Rectal smooth muscle tissue (tissue), 1 donor: ENCODE results near the gene CAMTA1.

ENCODE experiments used
- H3K27ac ChIP-seq: one replicate; pipeline ENCODE4 v1.7.0; 2013; ENCODE audit warnings: low read depth, low read length, inconsistent platforms
- H3K27me3 ChIP-seq: one replicate; pipeline ENCODE4 v1.7.0; 2013; ENCODE audit warnings: low read length; ENCODE audit not compliant: control insufficient read depth, insufficient read depth
- H3K36me3 ChIP-seq: one replicate; pipeline ENCODE4 v1.7.0; 2013; ENCODE audit warnings: low read length; ENCODE audit not compliant: control insufficient read depth, insufficient read depth
- H3K4me1 ChIP-seq: one replicate; pipeline ENCODE4 v1.7.0; 2013; ENCODE audit warnings: low read length; ENCODE audit not compliant: control insufficient read depth, insufficient read depth
- H3K4me3 ChIP-seq: one replicate; pipeline ENCODE4 v1.7.0; 2013; ENCODE audit warnings: low read length
- H3K9ac ChIP-seq: one replicate; pipeline ENCODE4 v1.7.0; 2013; ENCODE audit warnings: low read length

The CAMTA1 gene

DNA sequence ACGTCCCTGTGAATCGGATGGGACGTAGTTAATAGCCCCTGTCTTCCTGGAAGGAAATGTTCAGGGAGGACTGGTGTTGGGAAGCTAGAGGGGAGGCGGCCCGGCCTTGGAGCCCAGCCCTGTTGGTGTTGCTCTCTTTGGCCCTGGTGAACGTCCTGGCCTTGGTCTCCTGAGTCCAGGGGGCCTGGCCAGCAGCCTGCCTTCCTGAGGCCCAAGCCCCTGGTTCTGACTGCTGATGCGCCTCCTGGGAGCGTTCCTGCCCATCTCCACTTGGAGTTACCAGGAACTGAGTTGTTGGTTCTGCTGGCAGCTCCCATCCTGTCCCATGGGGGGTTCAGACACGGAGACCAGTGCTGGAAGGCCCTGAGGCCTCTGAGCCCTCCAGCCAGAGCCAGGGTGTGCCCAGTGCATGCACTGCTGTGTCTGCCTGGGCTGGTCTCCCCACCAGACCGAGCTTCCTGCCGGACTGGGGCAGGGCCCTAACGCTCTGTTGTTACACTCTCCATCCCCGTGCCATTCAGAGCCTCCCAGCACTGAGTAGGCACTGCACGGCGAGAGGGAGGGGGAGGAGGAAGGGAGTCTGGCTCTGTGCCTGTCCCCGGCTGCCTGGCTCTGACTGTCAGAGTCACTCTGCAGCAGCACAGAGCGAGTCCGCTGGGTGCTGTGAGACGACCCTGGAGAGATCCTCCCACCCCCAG, 603.4 kb downstream of the CAMTA1 start:
- Histone ChIP-seq H3K27ac (no peak overlapping the region), H3K9ac (no peak overlapping the region), H3K27me3 (no peaks in the 10 kb centered on the region), H3K4me3 (peak overlapping the region; percentile 11), H3K36me3 (no peaks in the 10 kb centered on the region), H3K4me1 (peaks cover 12% of the 10 kb centered on the region)

DNA sequence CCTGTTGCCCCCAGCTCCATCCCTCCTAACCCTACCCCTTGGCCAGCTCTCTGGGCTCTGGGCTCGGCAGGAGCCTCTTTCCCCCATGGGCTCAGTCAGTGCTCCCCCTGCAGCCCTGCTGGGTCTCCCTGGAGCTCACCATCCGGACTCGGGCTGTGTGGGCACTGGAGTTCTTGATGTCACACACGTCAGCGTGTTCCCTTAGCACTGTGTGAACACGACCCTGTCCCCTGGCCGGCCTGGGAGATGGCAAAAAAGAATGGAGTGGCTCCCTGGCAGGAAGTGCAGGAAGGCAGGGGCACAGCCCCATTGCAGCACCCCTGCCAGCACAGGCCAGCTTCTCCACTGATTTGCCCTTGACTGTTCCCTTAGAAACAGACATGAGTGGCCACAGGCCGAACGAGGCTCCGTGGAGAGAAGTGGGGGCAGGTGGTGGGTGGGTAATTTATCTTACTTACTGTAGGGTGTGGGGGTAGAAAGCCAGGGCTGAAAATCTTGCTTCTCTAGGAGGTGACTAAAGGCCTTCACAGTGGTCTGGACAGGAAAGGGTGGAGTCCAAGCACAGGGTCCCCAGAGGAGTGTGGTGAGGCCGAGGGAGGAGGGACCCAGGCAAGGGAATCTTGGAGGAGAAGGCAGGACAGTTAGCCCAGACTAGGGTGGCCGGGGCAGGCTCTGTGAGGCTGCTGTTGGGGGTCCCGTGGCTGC, 604.1 kb downstream of the CAMTA1 start:
- H3K36me3 ChIP-seq = no peaks in the 10 kb centered on the region
- H3K27ac ChIP-seq = no peak overlapping the region
- no peak overlapping the region for H3K9ac ChIP-seq
- peak overlapping the region; percentile 11 for H3K4me3 ChIP-seq
- peaks cover 12% of the 10 kb centered on the region for H3K4me1 ChIP-seq
- H3K27me3 ChIP-seq = no peaks in the 10 kb centered on the region

DNA sequence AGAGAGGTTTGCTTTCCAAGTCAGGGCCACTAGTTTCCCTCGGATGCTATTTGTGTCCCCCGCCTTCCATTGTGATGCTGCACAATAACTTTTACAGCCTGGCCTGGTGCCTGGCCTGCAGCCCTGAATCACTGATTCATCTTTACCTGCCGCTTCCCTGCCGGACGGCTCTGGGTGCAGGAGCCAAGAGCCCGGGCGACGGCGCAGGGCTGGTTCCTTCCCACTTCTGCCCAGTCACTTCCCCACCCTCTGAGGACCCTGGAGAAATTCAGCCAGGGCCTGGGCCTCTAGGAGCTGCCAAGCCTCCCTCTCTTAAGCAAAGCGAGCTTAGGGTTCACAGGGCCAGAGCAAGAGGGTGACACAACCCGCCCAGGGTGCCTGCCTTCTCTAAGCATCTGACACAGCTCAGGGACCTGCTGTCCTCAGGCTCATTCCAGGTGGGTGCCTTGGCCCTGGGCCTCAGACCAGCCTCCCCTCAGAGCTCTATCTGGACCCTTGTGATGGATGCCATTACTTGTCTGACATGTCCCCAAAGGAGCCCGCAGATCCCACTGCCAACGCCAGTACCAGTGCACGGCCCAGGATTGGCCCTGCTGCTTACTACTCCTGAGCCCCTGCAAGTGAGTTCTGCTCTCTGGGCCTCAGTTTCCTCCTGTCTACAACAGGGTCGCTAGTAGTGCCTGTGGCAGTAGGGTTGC, 604.8 kb downstream of the CAMTA1 start:
- Histone ChIP-seq H3K36me3 (no peaks in the 10 kb centered on the region), H3K9ac (no peak overlapping the region), H3K4me1 (peaks cover 12% of the 10 kb centered on the region), H3K27me3 (no peaks in the 10 kb centered on the region), H3K27ac (no peak overlapping the region), H3K4me3 (no peak overlapping the region)

DNA sequence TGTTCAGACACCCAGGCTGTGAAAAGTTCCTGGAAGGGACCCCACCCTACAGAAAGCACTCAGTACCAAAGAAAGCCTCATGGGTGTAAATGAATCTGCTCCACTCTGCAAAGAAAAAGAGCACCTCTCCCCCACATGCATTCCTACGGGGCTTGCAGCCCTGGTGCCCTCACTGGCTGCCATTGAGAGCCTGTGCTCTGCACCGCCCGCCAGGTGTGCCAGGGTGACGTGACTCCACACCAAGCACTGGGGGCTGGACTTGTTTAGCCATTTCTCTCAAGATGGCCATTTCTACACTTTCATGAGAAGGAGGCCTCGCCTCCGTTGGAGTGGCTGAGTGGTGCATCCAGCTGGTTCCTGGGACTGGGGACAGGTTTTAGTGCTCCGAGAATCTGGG, 605.3 kb downstream of the CAMTA1 start:
- no peak overlapping the region for H3K4me3 ChIP-seq
- H3K4me1 ChIP-seq = peaks cover 12% of the 10 kb centered on the region
- no peaks in the 10 kb centered on the region for H3K27me3 ChIP-seq
- no peak overlapping the region for H3K9ac ChIP-seq
- H3K36me3 ChIP-seq = no peaks in the 10 kb centered on the region
- no peak overlapping the region for H3K27ac ChIP-seq

DNA sequence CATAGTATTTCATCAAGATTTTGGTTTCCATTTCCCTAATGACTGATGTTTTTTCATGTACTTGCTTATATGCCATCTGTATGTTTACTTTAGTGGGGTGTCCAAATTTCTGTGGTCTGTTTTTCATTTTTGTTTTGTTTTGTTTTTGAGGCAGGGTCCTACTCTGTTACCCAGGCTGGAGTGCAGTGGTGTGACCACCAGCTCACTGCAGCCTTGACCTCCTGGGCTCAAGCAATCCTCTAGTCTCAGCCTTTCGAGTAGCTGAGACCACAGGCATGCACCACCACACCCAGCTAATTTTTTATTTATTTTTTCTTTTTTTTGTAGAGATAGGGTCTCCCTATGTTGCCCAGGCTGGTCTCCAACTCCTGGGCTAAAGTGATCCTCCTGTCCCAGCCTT, 607.9 kb downstream of the CAMTA1 start:
- Histone ChIP-seq H3K36me3 (no peaks in the 10 kb centered on the region), H3K4me1 (peaks cover 12% of the 10 kb centered on the region), H3K27me3 (no peaks in the 10 kb centered on the region), H3K4me3 (no peak overlapping the region), H3K9ac (no peak overlapping the region), H3K27ac (no peak overlapping the region)

DNA sequence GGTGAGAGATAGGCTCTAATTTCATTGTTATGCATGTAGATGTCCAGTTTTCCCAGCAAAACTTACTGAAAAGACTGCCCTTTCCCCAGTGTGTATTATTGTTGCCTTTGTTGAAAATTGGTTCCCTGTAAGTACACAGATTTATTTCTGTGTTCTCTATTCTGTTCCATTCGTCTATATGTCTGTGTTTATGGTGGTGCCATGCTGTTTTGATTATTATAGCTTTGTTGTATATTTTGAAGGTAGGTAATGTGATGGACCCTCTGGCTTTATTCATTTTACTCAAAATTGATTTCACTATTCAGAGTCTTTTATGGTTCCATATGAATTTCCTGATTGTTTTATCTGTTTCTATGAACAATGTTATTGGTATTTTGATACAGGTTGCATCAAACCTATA, 610.0 kb downstream of the CAMTA1 start:
- Histone ChIP-seq H3K27ac (no peak overlapping the region), H3K9ac (no peak overlapping the region), H3K4me3 (no peak overlapping the region), H3K27me3 (no peaks in the 10 kb centered on the region), H3K4me1 (no peaks in the 10 kb centered on the region), H3K36me3 (no peaks in the 10 kb centered on the region)

DNA sequence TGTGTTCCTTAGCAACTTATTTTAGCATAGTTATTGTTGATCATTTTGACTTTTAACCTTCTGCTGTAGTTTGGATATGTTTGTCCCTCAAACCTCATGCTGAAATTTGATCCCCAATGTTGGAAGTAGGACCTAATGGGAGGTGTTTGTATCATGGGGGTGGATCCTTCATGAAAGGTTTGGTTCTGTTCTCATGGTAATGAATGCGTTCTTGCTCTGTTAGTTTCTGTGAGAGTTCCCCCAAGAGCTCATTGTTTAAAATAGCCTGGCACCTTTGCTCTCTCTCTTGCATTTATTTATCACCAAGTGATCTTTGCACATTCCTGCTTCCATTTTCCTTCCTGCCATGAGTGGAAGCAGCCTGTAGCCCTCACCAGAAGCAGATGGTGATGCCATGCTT, 613.7 kb downstream of the CAMTA1 start:
- no peaks in the 10 kb centered on the region for H3K4me1 ChIP-seq
- H3K36me3 ChIP-seq = no peaks in the 10 kb centered on the region
- H3K27me3 ChIP-seq = no peaks in the 10 kb centered on the region
- H3K4me3 ChIP-seq = no peak overlapping the region
- no peak overlapping the region for H3K9ac ChIP-seq
- no peak overlapping the region for H3K27ac ChIP-seq

DNA sequence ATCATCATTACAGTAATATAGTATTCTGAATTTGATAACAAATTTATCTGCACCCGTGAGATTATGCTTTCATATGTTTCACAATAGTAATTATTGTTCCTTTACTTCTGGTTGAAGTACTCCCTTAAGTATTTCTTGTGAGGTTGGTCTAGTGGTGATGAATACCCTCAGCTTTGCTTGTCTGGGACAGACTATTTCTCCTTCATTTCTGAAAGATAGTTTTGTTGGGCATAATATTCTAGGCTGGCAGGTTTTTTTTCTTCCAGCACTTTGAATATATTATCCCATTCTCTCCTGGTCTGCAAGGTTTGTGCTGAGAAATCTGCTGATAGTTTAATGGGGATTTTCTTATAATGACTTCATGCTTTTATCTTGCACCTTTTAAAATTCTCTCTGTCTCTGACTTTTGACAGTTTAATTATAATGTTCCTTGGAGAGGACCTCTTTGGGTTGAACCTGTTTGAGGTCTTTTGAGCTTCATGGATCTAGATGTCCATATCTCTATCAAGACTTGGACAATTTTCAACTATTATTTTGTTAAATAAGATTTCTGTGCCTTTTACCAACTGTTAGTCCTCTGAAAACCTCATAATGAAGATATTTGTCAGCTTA, 614.4 kb downstream of the CAMTA1 start:
- Histone ChIP-seq H3K36me3 (no peaks in the 10 kb centered on the region), H3K27me3 (no peaks in the 10 kb centered on the region), H3K9ac (no peak overlapping the region), H3K4me3 (no peak overlapping the region), H3K27ac (no peak overlapping the region), H3K4me1 (no peaks in the 10 kb centered on the region)

DNA sequence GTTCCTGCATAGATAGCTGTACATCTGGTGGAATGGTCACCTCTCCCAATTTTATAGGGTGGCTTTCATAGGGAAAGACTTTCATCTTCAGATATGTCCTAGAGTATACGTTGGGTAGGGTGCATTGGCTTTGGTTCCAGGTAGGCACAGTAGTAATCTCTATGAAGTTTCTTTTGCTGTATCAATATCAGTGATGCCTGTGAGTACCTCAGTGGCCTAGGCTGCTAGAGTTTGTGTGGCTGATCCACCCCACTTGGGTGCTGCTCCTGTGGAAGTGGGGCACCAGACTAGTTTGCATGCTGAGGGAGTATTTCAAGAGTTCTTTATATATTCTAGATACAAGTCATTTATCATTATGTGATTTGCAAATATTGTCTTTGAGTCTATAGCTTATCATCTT, 615.3 kb downstream of the CAMTA1 start:
- Histone ChIP-seq H3K27ac (no peak overlapping the region), H3K4me3 (no peak overlapping the region), H3K27me3 (no peaks in the 10 kb centered on the region), H3K9ac (no peak overlapping the region), H3K4me1 (no peaks in the 10 kb centered on the region), H3K36me3 (no peaks in the 10 kb centered on the region)

DNA sequence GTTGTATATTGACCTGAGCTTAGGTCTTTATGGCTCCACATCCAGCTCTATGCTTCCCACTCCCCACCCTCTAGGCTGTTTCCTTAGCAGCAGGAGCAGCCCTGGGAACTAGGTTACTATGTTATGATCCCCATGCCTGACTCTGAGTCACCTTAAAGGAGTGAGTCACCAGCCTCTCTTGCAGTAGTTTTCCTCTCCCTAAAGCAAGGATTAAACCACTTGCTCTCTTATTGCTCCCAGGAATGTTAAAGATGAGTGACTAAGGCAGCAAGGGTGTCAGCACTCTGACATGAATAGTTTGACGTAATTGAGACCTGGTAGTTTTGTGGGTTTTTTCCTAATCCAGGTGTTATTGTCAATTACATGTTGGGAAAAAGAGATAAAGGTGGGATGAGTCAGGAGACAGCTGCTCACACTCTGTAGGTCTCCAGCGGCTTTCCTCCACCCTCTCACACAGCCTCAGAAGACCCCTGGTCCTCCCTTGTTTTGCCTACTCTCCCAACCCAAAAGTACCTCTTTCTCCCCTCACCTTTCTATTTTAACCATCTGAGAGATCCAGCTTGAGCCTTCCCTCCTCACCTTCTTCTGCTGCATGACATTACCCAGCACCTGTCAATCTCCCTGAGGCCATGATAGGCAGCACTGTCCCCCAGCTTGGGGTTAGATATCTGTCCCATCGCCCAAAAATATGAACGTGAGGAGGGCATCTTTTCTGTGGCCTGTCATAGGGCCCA, 616.7 kb downstream of the CAMTA1 start:
- no peak overlapping the region for H3K9ac ChIP-seq
- no peak overlapping the region for H3K27ac ChIP-seq

DNA sequence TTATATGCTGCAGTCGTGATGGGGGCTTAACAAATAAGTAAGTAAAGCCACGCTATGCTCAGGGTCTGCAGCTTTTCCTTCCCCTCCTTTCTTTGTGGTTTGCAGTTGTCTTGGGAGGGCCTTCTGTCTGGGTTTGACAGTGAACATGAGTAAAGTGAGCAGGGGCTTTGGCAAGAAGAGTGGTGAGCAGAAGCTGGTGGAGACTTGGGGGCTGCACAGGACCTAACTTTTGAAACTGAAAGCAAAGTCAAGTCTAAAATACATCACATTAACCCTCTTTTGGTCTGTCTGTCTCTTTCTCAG, 617.2 kb downstream of the CAMTA1 start:
- H3K27me3 ChIP-seq = no peaks in the 10 kb centered on the region

More for the DNA sequence above, 616.7 kb downstream of the CAMTA1 start:
- H3K4me3 ChIP-seq = no peak overlapping the region
- H3K36me3 ChIP-seq = no peaks in the 10 kb centered on the region
- H3K27me3 ChIP-seq = no peaks in the 10 kb centered on the region
- H3K4me1 ChIP-seq = no peaks in the 10 kb centered on the region

More for the DNA sequence above, 617.2 kb downstream of the CAMTA1 start:
- Histone ChIP-seq H3K4me3 (no peak overlapping the region), H3K27ac (no peak overlapping the region), H3K4me1 (no peaks in the 10 kb centered on the region), H3K9ac (no peak overlapping the region), H3K36me3 (no peaks in the 10 kb centered on the region)
